ENCODE data around the gene CHAT.

Gene CHAT

DNA sequence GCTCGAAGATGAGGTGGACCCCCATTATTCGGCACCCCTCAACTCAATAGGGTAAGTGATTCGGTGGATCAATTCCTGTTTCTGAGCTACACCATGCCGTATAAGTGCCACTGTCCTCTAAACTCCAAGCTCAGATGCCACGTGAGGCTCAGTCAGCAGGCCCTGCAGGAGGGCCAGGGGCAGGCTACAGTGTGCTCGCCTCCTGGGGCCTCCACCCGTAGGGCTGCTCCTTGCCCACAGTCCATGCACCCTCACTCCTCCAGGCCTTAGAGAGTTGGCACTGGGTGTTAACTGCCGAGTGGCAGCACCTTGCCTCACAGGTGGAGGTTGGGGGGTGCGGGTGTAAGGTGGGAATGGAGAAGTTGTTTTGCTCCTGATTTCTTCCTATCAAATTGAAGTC, 77.8 kb downstream of the CHAT start:
- Histone ChIP-seq H3K27me3 (ENCODE audit: low read depth) (peaks cover 15% of the 10 kb centered on the region; the same call in 1 of the 2 replicates), H3K4me1 (no peaks in the 10 kb centered on the region), H3K36me3 (replicated peaks) (no peaks in the 10 kb centered on the region), H3K4me3 (no peak overlapping the region), H3K9me3 (no peaks in the 10 kb centered on the region)
- in situ Hi-C loops (cut with MboI; ENCODE audit: low sequenced_read_pairs), result no loop called here
- DNase-seq (ENCODE audit: low spot score in 2 of 2), result no peak

GRCh38 chr10:49694466-49694865, 80.6 kb downstream of the CHAT start:
- in situ Hi-C loops (cut with MboI; ENCODE audit: low sequenced_read_pairs), result no loop called here
- Histone ChIP-seq H3K27me3 (ENCODE audit: low read depth) (peaks cover 16% of the 10 kb centered on the region), H3K36me3 (replicated peaks) (no peaks in the 10 kb centered on the region), H3K4me1 (no peaks in the 10 kb centered on the region), H3K4me3 (no peak overlapping the region), H3K9me3 (no peaks in the 10 kb centered on the region)
- DNase-seq (ENCODE audit: low spot score in 2 of 2), result no peak

DNA sequence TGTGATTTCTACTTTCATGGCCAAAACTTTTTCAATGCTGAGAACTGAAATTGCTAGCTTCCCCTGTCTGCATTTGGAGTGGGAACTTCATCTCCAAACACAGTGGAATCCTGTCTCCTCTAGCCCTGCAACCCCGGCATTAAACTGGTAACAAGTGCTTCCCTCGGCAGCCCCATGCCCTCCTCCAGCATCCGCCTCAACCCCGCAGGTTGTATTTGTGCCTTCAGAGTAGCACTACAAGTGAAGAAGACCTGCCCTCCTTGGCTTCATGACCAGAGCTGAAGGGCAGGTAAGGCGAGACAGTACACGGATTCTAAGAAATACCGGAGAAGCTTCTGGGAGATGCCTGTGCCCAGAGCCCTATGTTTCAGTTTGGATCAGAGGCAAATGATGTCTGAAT, 82.5 kb downstream of the CHAT start:
- Histone ChIP-seq H3K27me3 (ENCODE audit: low read depth) (peaks cover 10% of the 10 kb centered on the region), H3K9me3 (no peaks in the 10 kb centered on the region), H3K36me3 (replicated peaks) (no peaks in the 10 kb centered on the region), H3K4me1 (no peaks in the 10 kb centered on the region), H3K4me3 (no peak overlapping the region)
- DNase-seq (ENCODE audit: low spot score in 2 of 2), result no peak
- in situ Hi-C loops (cut with MboI; ENCODE audit: low sequenced_read_pairs), result no loop called here

GRCh38 chr10:49698679-49699078, 84.8 kb downstream of the CHAT start:
- H3K27me3 ChIP-seq (ENCODE audit: low read depth), result peaks cover 10% of the 10 kb centered on the region
- H3K36me3 ChIP-seq (replicated peaks), result no peaks in the 10 kb centered on the region
- H3K9me3 ChIP-seq, result no peaks in the 10 kb centered on the region
- in situ Hi-C loops (cut with MboI; ENCODE audit: low sequenced_read_pairs), result no loop called here
- H3K4me3 ChIP-seq, result no peak overlapping the region
- H3K4me1 ChIP-seq, result no peaks in the 10 kb centered on the region
- DNase-seq (ENCODE audit: low spot score in 2 of 2), result no peak

DNA sequence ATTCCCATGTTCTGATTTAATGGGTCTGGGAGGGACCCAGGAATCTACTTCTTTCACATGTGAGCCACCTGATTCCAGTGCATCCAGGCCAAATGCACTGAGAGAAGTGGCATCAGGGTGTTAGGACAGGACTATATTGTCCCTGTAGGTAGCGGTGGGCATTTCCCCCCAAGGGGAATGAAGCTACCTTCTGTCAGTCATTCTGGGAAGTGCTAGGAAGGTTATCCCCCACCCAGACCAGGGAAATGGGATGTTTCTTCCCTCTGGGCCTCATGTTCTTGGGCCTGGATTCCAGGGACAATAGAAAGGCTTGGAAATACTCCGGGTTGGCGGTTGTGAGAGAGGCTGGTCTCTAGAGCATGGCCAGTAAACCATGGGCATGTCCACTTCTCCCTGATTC, 86.4 kb downstream of the CHAT start:
- DNase-seq (ENCODE audit: low spot score in 2 of 2), result no peak
- Histone ChIP-seq H3K9me3 (no peaks in the 10 kb centered on the region), H3K4me3 (no peak overlapping the region), H3K36me3 (replicated peaks) (no peaks in the 10 kb centered on the region), H3K27me3 (ENCODE audit: low read depth) (peaks cover 10% of the 10 kb centered on the region), H3K4me1 (no peaks in the 10 kb centered on the region)
- in situ Hi-C loops (cut with MboI; ENCODE audit: low sequenced_read_pairs), result no loop called here

GRCh38 chr10:49700997-49701396, 87.2 kb downstream of the CHAT start:
- no peaks in the 10 kb centered on the region for H3K36me3 ChIP-seq (replicated peaks)
- no peak overlapping the region for H3K4me3 ChIP-seq
- H3K27me3 ChIP-seq (ENCODE audit: low read depth), result peaks cover 5% of the 10 kb centered on the region
- H3K9me3 ChIP-seq, result no peaks in the 10 kb centered on the region; the same call in 1 of the 2 replicates
- DNase-seq (ENCODE audit: low spot score in 2 of 2), result no peak
- no peaks in the 10 kb centered on the region for H3K4me1 ChIP-seq
- in situ Hi-C loops (cut with MboI; ENCODE audit: low sequenced_read_pairs), result no loop called here

GRCh38 chr10:49707585-49707984, 93.7 kb downstream of the CHAT start:
- no peak overlapping the region for H3K4me3 ChIP-seq
- no peak for DNase-seq (ENCODE audit: low spot score in 2 of 2)
- no peaks in the 10 kb centered on the region; the same call in 1 of the 2 replicates for H3K9me3 ChIP-seq
- no peaks in the 10 kb centered on the region for H3K4me1 ChIP-seq
- H3K36me3 ChIP-seq (replicated peaks), result no peaks in the 10 kb centered on the region
- no peaks in the 10 kb centered on the region; the same call in 1 of the 2 replicates for H3K27me3 ChIP-seq (ENCODE audit: low read depth)
- in situ Hi-C loops (cut with MboI; ENCODE audit: low sequenced_read_pairs), result no loop called here

DNA sequence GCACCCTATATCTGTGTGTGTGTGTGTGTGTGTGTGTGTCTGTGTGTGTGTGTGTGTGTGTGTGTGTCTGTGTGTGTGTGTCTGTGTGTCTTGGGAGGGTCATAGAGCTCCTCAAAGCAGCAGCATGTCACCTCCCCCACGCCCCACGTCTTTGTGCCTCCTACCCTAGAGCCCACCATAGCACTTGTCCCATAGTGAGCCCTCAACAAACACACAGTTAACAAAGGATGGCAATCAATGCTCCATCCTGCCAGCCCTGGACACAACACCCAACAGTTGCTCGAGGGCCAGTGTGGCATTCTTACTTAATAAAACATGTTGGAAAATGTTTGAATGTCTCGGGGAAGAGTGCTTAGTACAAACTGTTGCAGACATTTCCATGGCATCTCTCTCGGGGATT, 96.1 kb downstream of the CHAT start:
- Histone ChIP-seq H3K36me3 (replicated peaks) (no peaks in the 10 kb centered on the region), H3K27me3 (ENCODE audit: low read depth) (no peaks in the 10 kb centered on the region; the same call in 1 of the 2 replicates), H3K9me3 (no peaks in the 10 kb centered on the region; the same call in 1 of the 2 replicates), H3K4me3 (no peak overlapping the region), H3K4me1 (no peaks in the 10 kb centered on the region)
- no peak for DNase-seq (ENCODE audit: low spot score in 2 of 2)
- in situ Hi-C loops (cut with MboI; ENCODE audit: low sequenced_read_pairs), result no loop called here

DNA sequence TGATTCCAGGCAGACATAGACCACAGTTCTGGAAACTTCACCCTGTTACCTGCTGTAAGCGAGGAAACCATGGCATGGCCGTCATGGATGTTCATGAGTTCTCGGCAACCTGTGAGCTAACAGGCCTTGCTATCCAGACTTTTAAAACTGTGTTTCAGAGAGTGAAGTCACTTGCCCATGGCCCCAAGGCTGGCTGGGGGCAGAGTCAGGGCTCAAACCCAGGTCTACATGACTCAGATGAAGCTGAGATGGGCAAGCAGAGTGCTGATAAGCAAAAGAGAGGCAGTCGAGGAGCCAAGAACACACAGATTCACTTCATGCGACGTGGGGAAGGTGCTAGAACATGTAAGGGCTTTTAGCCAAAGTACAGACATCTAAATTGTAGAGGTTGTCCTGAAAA, 97.1 kb downstream of the CHAT start:
- Histone ChIP-seq H3K4me3 (no peak overlapping the region), H3K27me3 (ENCODE audit: low read depth) (no peaks in the 10 kb centered on the region; the same call in 1 of the 2 replicates), H3K9me3 (no peaks in the 10 kb centered on the region), H3K36me3 (replicated peaks) (no peaks in the 10 kb centered on the region), H3K4me1 (no peaks in the 10 kb centered on the region)
- in situ Hi-C loops (cut with MboI; ENCODE audit: low sequenced_read_pairs), result no loop called here
- no peak for DNase-seq (ENCODE audit: low spot score in 2 of 2)

DNA sequence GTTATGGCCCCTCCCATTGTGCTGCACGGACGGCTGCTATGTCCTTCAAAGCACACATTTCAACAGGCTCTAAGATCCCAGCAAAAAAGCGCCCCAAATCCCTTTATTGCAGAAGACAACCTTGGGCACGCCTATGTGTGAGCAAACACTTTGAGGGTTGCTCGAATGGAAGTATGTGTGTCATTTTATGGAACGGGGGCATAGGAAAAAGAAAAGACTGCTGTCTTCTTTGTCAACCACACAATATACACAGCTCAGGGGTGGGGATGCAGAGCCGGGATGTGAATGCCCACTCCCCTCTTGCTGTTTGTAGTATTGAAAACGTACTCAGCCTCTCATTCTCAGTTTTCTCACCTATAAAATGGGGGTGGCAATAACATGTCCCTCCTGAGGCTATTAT, 97.6 kb downstream of the CHAT start:
- no peaks in the 10 kb centered on the region; the same call in 1 of the 2 replicates for H3K27me3 ChIP-seq (ENCODE audit: low read depth)
- no peak overlapping the region for H3K4me3 ChIP-seq
- in situ Hi-C loops (cut with MboI; ENCODE audit: low sequenced_read_pairs), result no loop called here
- H3K4me1 ChIP-seq, result no peaks in the 10 kb centered on the region
- H3K9me3 ChIP-seq, result no peaks in the 10 kb centered on the region
- H3K36me3 ChIP-seq (replicated peaks), result no peaks in the 10 kb centered on the region
- DNase-seq (ENCODE audit: low spot score in 2 of 2), result no peak

GRCh38 chr10:49713266-49713665, 99.4 kb downstream of the CHAT start:
- in situ Hi-C loops (cut with MboI; ENCODE audit: low sequenced_read_pairs), result no loop called here
- DNase-seq (ENCODE audit: low spot score in 2 of 2), result no peak
- H3K27me3 ChIP-seq (ENCODE audit: low read depth), result no peaks in the 10 kb centered on the region
- H3K4me1 ChIP-seq, result no peaks in the 10 kb centered on the region
- no peaks in the 10 kb centered on the region for H3K9me3 ChIP-seq
- H3K36me3 ChIP-seq (replicated peaks), result no peaks in the 10 kb centered on the region
- H3K4me3 ChIP-seq, result no peak overlapping the region

Measured in HAP-1 (cell line).